ENCODE measurements around the gene TBC1D9B. TPM values are rescaled to one million over a fixed set of nuclear protein-coding genes. Genes with fewer than 3 reads are reported as not detected.

The TBC1D9B gene
- 100 to 1,000 TPM in 1 of 4 donors, 10 to 100 TPM in 3; 75.5 to 115 (median 94.3) TPM for total RNA-seq

DNA sequence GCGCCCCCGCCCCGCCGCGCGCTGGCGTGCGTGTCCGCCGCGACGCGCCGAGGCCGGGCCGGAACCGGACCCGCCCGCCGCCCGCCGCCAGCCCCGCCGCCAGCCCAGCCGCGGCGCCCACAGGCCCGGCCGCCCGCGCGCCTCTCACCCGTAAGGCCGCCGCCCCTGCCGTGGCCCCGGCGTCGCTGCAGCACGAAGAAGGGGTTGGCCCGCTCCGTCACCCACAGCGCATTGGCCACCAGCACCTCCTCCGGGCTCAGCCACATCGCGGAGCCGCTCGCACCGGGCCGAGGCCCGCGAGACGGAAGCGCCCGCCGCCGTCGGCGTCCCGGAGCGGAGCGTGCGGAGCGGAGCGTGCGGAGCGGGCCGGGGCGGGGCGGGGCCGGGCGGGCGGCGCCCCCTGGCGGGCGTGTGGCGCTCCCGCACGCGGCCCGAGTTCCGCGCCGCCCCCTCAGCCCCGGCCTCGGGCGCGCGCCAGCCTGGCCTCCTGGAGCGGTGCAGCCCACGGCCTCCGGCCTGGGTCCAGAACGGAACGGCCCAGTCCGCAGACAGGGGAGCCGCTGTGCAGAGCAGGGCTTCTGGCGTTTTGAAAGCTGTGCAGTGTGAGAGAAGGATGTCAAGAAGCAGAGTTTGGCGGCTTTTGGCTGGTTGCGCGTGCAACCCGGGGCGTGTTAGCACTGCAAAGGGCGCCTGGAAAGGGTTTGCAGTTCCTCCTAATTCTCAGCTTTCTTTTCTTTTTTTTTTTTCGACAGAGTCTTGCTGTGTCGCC is at the start of gene TBC1D9B:
Gene TBC1D9B (minus strand): TSS at position 342 of the 769 bp plus-strand sequence. CDS start 76 bp downstream, at position 266.
- WGBS, 2 donors: 6 to 10% methylated on average over 29 to 36 of the region's 105 CpGs
- peak within 1 kb of the TSS in 2 of 3 donors; percentile 31 to 64 for H3K4me3 ChIP-seq (replicated peaks in 1 of 3)
- peaks cover 10 to 15% of the 10 kb centered on the region in 2 donors for H3K4me1 ChIP-seq
- intact Hi-C loops (cut with DNase I): loop anchor here (5.0 kb wide), 1 partner anchor 105 kb away; no protein-coding TSS in a partner anchor
- peak; percentile 62 to 66 for DNase-seq
- no peaks in the 10 kb centered on the region for H3K9me3 ChIP-seq
- no peaks in the 10 kb centered on the region for H3K27me3 ChIP-seq
- peak within 1 kb of the TSS in 2 of 3 donors; percentile 49 to 66 for H3K27ac ChIP-seq
- TF ChIP-seq, protein P1, sequence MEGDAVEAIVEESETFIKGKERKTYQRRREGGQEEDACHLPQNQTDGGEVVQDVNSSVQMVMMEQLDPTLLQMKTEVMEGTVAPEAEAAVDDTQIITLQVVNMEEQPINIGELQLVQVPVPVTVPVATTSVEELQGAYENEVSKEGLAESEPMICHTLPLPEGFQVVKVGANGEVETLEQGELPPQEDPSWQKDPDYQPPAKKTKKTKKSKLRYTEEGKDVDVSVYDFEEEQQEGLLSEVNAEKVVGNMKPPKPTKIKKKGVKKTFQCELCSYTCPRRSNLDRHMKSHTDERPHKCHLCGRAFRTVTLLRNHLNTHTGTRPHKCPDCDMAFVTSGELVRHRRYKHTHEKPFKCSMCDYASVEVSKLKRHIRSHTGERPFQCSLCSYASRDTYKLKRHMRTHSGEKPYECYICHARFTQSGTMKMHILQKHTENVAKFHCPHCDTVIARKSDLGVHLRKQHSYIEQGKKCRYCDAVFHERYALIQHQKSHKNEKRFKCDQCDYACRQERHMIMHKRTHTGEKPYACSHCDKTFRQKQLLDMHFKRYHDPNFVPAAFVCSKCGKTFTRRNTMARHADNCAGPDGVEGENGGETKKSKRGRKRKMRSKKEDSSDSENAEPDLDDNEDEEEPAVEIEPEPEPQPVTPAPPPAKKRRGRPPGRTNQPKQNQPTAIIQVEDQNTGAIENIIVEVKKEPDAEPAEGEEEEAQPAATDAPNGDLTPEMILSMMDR (IDR thresholded peaks at IDR 0.05): peak in 3 of 6 experiments; percentile 54 to 77 (median 59)
- TF ChIP-seq POLR2A (IDR thresholded peaks at IDR 0.05): peak in 1 of 2 donors; percentile 38
- H3K36me3 ChIP-seq: no peaks in the 10 kb centered on the region

DNA sequence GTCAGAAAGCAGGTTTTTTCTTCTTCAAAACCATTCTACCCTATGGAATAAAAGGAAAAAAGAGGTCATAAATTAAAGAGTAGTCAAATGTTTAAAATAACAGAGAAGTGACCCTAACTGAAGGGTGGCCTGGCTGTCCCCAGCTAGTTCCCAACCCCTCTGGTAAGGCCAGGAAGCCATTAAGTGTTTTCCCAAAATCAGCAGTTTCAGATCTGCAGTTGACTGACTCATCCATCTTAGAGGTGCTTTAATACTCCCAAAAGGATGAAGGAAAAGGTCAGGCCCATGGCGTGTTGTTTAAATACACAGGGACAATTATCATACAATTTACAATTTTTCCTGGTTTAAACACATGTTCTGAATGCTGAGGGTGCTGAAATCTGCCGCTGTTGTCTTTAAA is 47.9 kb upstream of the TBC1D9B start:
- Histone ChIP-seq H3K27ac (no peak overlapping the region), H3K9me3 (no peaks in the 10 kb centered on the region), H3K36me3 (no peaks in the 10 kb centered on the region), H3K27me3 (no peaks in the 10 kb centered on the region), H3K4me3 (replicated peaks in 1 of 3) (no peak overlapping the region), H3K4me1 (no peaks in the 10 kb centered on the region)
- 85 to 88% methylated on average over 2 of the region's 2 CpGs for WGBS, 2 donors
- intact Hi-C loops (cut with DNase I): no loop called here
- no peak for DNase-seq
- no peak for TF ChIP-seq POLR2A (IDR thresholded peaks at IDR 0.05)
- TF ChIP-seq, protein P1 (IDR thresholded peaks at IDR 0.05): no peak

DNA sequence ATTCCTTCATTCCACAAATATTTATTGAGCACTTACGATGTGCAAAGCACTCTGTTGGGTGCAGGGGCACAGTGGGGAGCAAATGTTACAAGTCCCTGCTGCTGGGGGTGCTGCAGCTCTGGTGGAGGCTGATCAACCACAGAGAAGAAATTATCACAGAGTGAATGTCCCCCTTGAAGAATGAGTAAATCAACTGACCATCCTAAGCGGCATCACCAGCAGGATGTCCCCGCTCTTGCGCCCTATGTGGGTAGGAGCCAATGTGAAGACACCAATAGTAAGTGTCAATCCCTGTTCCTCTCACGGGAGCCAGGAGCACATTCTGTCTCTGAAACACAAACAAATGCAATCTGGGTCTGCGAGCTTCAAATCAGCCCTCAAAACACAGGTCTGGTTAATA is 47.4 kb upstream of the TBC1D9B start:
- no peaks in the 10 kb centered on the region for H3K4me1 ChIP-seq
- intact Hi-C loops (cut with DNase I): no loop called here
- H3K36me3 ChIP-seq: no peaks in the 10 kb centered on the region
- no peaks in the 10 kb centered on the region for H3K27me3 ChIP-seq
- no peak for DNase-seq
- no peak overlapping the region for H3K4me3 ChIP-seq (replicated peaks in 1 of 3)
- TF ChIP-seq, protein P1 (IDR thresholded peaks at IDR 0.05): no peak
- TF ChIP-seq POLR2A (IDR thresholded peaks at IDR 0.05): no peak
- no peak overlapping the region for H3K27ac ChIP-seq
- H3K9me3 ChIP-seq: no peaks in the 10 kb centered on the region
- WGBS, 2 donors: 87 to 92% methylated on average over 6 of the region's 6 CpGs

DNA sequence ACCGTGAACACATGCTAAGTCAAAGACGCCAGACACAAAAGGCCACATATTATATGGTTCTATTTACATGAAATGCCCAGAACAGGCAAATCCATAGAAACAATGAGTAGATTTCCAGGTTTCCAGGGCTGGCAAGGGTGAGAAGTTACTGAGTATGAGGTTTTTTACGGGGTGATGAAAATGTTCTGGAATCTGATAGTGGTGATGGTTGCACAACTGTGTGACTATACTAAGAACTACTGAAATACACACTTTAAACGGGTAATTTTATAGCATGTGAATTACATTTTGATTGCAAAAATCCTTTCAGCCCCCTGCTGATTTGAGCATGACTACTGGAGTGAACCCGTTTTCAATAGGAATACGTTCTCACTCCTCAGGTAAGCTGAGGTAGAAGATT is 46.7 kb upstream of the TBC1D9B start:
- no peaks in the 10 kb centered on the region for H3K36me3 ChIP-seq

More for the DNA sequence above, 46.7 kb upstream of the TBC1D9B start:
- Histone ChIP-seq H3K9me3 (no peaks in the 10 kb centered on the region), H3K4me1 (no peaks in the 10 kb centered on the region), H3K27ac (no peak overlapping the region), H3K27me3 (no peaks in the 10 kb centered on the region), H3K4me3 (replicated peaks in 1 of 3) (no peak overlapping the region)
- DNase-seq: no peak
- intact Hi-C loops (cut with DNase I): no loop called here
- TF ChIP-seq POLR2A (IDR thresholded peaks at IDR 0.05): no peak
- TF ChIP-seq, protein P1 (IDR thresholded peaks at IDR 0.05): no peak
- WGBS, 2 donors: 94 to 95% methylated on average over 6 of the region's 6 CpGs

Data from thyroid gland (tissue), 4 donors.